Retina (tissue), 1 donor: ENCODE results near the gene SPRR1B.
"Not testable (repeated sequence)": the region's sequence is repeated elsewhere in the genome, so short reads cannot be mapped to it uniquely, and the experiment has no call there.

Experiments used
- DNase-seq: peaks from one replicate; pipeline ENCODE4 v3.0.0-alpha.2; 2016

SPRR1B gene

GRCh38 chr1:153040950-153041631 is 10.1 kb downstream of the SPRR1B start, which contains the start of gene SPRR2D:
Gene SPRR2D, minus strand, starts transcription at chr1:153041120. Its CDS starts 774 bp downstream, at chr1:153040346.
- DNase-seq, result no peak

GRCh38 chr1:153049211-153049610 is 18.2 kb downstream of the SPRR1B start:
- DNase-seq, result no peak

GRCh38 chr1:153056111-153056510 is 25.1 kb downstream of the SPRR1B start:
- not testable (repeated sequence) for DNase-seq

- no peak for DNase-seq
Observed at GRCh38 chr1:153057375-153057774, 26.4 kb downstream of the SPRR1B start, which contains the start of gene SPRR2A. Gene SPRR2A, minus strand, starts transcription at chr1:153057512. Its CDS starts 777 bp downstream, at chr1:153056735.

- DNase-seq, result no peak
Observed at GRCh38 chr1:153058154-153058553, 27.2 kb downstream of the SPRR1B start.

- DNase-seq, result no peak
Observed at GRCh38 chr1:153058826-153059784, 28.1 kb downstream of the SPRR1B start.

- no peak for DNase-seq
Observed at GRCh38 chr1:153070243-153070642, 39.2 kb downstream of the SPRR1B start.

- DNase-seq, result no peak
Observed at GRCh38 chr1:153071511-153071910, 40.5 kb downstream of the SPRR1B start, which contains the start of gene SPRR2B. Gene SPRR2B, minus strand, starts transcription at chr1:153071611. Its CDS starts 772 bp downstream, at chr1:153070839.

GRCh38 chr1:153072806-153073726 is 42.1 kb downstream of the SPRR1B start:
- DNase-seq, result no peak

- no peak for DNase-seq
Observed at GRCh38 chr1:153081736-153082135, 50.7 kb downstream of the SPRR1B start.
